NCI-H146 treated with DMSO at 0.1 percent for 48 hours (cell line): ENCODE data around the gene SUSD2.
A peak's percentile ranks its signal among the peaks of the same experiment; 100 is the strongest.
"Not testable (repeated sequence)": the region's sequence is repeated elsewhere in the genome, so short reads cannot be mapped to it uniquely, and the experiment has no call there.

Source experiments
- DNase-seq: peaks from one replicate; lab custom pipeline; 2025; ENCODE audit not compliant: unreplicated experiment; lab: John Stamatoyannopoulos, UW

The SUSD2 gene

DNA sequence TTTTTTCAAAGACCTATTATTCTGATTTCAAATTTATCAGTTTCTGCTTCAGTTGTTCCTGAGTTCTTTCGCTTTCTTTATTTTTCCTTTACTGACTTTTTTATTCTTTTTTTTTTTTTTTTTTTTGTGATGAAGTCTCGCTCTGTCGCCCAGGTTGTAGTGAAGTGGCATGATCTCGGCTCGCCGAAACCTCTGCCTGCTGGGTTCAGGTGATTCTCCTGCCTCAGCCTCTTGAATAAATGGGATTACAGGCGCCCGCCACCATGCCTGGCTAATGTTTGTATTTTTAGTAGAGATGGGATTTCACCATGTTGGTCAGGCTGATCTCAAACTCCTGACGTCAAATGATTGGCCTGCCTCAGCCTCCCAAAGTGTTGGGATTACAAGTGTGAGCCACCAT lies 31.8 kb downstream of the SUSD2 start:
- DNase-seq: not testable (repeated sequence)

DNA sequence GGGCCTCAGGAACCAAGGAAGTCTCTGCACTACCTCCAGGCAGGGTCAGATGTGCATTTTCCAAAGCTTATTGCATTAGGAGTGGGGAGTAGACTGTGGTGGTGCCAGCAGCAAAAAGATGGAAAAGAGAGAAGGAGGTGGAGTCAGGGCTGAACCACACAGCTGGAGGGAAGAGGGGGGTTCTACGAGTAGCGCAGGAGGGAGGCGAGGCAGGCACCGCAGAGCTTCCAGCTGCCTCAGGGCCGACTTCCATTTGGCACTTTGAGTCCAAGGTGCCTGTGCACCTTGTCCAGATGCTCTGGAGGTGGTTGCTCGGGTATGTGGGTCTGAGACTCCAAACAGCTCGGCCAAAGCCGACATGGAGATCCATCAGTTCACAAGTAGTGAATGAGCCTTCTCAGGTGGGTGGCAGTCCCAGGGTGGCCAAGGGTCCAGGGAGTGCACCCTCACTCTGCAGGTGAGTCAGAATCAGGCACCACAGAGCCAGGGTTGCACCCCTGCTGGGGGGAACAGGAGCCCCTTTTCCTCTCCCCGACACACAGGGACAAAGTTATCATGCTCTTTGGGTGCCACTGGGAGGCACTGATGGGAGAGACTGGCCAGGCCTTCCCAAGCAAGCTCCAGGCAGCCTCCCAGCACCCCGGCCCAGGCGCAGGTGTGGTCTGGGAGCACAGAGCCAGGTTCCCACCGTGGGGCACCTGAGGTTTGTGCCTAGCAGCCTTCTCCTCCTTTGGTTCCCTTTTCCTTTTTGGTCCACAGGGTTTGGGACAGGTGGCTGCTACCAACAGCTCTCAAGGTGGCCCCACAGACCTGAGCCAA lies 33.4 kb downstream of the SUSD2 start:
- no peak for DNase-seq

DNA sequence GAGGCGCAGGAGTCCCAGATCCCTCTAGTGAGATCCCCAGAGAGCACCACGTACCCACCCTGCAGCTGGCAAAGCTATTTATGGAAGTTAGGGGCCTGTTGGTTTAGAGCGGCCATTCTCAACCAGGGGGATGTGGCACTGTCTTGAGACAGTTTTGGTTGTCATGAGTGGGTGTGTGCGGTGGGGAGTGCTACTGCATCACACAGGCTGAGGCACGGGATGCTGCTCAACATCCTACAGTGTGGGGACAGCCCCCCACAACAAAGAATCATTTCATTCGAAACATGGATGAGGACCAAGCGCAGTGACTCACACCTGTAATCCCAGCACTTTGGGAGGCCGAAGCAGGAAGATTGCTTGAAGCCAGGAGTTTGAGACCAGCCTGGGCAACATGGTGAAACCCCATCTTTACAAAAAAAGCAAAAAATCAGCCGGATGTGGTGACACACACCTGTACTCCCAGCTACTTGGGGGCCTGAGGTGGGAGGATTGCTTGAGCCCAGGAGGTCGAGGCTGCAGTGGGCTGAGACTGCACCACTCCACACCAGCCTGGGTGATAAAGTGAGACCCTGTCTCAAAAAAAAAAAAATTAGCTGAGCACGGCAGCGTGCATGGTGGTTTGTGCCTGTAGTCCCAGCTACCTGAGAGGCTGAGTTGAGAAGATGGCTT lies 35.4 kb downstream of the SUSD2 start:
- no peak for DNase-seq

DNA sequence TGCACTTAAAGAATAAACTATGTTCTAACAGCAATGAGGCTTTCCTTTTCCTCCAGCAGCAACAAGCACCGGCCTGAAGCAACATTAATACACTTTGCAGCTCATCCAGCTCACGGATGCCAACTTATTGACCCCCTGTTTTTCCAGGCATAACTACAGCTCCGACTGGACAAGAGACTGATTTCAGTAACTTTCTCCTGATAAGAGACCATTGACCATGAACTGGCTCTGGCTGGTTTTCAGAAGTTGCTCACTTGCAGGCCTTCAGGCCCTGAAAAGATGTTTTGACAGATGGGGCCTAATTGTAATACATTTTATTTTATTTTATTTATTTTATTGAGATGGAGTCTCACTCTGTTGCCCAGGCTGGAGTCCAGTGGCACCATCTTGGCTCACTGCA lies 36.1 kb downstream of the SUSD2 start:
- no peak for DNase-seq

DNA sequence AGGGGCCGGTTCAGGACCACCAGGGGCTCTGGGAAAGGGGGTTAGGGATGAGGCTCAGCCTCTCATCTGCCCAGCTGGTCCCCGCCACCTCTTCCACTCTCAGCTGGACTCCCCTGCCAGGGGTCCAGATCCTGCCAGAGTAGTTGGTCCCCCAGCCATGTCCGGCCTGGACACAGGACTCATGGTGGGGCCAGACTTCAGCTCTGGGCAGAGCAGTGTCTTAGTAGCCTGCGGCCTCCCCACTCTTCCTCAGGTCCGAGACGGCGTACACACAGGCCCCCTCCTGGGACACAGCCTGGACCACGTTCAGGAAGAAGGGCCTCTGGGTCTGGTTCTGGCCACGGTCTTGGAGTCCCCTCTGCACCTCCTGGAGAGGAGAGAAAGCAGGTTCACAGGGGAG lies 38.5 kb downstream of the SUSD2 start:
- no peak for DNase-seq

DNA sequence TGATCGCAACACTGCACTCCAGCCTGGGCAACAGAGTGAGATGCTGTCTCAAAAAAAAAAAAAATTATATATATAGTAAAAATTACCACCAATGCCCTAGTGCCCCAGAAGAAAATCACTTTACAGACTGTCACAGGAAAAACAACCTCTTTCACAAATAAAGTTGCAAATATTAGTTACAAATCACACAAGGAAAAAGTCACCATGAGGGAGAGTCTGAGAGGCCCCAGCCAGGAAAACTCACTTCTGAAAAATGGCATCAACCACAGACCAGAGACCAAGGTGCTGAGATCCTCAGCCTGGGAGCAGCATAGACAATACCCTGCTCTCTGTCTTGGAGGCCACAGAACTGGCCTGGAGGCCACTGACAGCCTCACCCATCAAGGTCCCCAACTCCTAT lies 43.2 kb downstream of the SUSD2 start:
- no peak for DNase-seq

DNA sequence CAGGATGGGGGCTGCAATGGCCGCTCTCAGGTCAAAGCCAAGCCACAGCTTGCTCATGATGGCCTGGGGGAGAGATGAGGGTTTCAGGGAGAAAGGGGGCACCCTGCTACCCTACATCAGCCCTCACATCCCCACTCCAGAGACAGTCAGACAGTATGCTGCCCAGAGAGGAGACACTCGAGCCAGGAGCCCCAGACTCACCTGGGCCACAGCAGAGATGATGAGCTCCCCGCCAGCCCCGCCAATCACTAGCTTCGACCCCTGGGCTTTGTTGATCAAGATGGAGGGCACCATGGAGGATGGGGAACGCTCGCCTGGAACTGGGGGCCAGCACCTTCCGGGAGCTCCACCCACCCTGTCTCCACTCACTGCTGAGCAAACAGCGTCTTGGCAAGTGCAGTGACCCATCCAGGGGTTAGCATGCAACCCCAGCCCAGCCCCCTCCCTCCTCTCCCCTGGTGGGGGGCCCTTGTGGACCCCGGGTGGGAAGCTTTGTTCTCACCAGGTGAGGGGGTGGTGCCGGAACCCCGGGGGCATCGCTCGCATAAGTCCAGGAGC lies 43.8 kb downstream of the SUSD2 start:
- no peak for DNase-seq

DNA sequence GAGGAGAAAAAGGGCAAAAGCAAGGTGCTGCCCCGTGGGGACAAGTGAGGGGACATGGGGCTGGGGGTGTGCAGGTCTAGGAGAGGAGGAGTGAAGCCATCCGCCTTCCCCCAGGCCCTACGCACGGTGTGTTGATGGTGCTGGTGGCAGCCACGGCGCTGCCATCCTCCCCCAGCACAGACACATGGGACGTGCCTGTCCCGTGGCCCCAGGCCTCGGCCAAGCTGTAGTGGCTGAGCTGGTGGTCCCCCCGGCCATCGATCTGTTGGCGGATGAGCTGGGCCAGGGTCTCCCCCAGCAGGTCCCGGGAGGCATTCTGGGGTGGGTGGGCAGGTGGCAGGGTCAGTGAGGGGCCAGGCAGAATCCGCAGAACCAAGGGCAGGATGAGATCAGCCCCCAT lies 44.7 kb downstream of the SUSD2 start:
- no peak for DNase-seq

DNA sequence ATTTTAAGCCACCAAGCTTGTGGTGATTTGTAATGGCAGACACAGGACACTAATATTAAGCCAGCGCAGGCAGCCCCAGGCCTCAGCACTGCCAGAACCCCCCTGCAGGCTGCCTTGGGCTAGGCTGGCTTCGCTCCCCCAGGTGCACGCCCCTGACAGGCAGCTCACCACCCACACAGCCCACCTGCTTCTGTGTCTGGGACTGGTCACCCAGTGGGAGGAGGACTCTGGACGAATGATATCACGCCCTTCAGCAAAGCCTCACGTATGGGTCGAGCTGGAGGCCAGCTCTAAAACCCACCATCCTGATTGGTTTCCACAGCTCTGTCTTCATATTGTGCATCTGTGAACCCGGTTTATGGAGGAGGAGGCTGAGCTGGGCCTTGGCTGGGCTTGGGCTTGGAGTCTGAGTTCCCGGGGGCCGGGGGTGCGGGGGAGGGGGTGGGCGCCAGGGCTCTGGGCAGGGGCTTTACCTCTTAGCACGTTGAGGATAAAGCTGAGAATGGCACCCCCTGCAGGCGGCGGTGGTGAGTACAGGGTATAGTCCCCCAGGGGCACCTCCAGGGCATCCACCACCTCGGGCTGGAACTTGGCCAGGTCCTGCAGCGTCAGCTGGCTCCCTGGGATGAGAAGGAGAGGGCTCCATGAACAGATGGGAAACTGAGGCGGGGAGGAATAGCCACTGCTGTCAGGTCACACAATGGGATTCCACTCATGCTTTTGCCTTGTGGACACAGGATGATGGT lies 49.8 kb downstream of the SUSD2 start:
- peak; percentile 9 for DNase-seq

DNA sequence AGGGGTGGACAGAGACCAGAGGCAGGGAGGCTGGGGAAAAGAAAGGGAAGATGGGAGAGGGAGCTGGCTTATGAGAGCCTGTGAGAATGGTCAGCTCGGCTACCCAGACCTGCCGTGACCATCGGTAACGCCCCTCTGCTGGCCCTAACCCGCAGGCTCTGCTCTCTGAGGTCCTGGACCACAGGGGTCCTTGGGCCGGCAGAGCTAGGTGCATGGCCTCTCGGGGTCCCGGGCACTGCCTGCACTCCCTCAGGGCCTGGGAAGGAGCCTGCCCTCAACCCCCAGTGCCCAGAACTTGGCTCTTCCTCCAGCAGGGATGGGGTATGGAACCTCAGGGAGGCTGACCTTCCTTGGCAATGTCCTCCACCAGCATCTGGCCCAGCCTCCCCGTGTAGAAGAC lies 50.4 kb downstream of the SUSD2 start:
- DNase-seq: no peak

DNA sequence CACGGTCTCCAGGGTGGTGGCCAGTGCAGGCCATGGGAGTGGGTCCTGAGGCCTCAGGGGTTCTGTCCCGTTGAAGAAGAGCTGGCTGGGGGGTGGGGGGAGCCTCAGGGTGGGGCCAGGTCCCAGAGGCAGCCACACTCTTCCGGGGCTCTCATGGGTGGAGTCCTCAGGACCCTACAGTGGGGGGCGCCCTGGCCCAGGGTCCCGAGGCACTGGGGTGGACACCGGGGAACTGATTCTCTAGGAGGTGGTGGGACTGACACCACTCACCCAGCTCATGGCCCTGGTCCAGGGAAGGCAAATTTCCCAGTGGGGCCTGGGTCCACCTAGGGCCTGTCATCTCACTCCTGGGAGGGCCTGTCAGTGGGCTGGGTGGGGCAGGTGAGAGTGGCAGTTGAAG lies 50.8 kb downstream of the SUSD2 start:
- DNase-seq: no peak

DNA sequence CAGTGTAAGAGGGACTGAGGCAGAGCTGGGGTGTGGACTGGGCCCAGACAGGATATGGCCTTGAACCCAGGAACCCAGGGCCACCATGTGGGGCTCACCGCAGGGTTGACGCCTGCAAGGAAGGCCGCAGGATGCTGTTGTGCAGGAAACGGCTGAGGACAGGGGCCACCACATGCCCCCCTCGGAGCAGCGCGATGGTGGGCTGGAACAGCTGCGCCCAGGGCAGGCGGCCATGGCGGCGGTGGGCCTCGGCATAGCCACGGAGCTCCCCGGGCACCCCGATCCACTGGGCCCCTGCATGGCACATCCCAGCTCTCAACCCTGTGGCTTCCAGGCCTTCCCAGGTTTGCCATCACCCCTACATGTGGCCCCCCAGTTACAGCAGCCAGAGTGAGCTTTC lies 51.4 kb downstream of the SUSD2 start:
- no peak for DNase-seq

DNA sequence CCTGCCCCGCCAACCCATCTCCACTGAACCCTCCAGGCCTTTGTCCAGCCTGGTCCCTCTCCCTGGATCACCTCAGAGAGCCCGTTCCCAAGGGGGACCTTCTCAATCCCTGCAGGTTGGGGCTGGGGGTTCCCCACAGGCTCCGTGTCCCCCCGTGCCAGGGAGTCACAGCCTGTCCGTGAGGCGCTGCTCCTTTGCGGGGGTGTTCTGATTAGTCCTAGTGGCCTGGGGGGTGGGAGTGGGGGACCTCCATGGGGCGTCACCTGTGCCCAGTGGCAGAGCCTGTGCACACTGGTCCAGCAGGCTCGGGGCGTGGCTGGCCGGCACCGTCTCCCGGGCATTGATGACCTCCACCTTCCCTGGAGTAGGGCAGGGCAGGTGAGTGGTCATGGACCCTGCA lies 51.9 kb downstream of the SUSD2 start:
- DNase-seq: no peak

DNA sequence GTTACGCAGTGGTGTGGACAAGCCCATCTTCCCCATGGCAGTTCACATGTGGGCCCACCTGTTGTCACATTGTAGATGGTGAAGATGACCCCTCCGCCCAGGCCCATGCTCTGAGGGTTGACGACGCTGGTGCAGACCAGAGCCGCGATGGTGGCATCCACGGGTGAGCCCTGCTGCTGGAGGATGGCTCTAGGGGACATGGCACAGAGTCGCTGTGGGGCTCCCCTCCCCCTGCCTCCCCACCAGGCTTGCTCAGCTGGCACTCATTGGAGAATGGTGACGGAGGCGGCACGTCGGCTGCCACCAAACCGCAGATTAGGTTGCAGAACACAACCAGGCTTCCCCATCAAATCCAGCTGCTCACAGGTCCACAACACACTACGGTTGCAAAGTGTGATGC lies 52.5 kb downstream of the SUSD2 start:
- DNase-seq: no peak

DNA sequence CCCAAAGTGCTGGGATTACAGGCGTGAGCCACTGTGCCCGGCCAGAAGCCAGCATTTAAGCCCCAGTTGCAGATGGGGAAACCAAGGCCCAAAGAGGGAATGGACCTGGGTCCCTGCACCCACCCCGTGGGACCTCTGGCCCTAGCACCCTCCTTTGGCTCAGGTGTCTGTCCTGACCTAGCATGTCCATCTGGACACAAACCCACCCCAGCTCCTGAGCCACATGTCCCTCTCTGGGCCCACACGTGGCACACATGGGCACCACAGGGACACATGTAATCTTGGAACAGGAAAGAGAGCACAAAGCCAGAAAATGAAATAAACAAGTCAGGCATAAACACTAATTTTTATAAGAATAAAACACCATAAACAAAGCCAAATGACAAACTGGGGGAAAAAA lies 54.0 kb downstream of the SUSD2 start:
- no peak for DNase-seq

DNA sequence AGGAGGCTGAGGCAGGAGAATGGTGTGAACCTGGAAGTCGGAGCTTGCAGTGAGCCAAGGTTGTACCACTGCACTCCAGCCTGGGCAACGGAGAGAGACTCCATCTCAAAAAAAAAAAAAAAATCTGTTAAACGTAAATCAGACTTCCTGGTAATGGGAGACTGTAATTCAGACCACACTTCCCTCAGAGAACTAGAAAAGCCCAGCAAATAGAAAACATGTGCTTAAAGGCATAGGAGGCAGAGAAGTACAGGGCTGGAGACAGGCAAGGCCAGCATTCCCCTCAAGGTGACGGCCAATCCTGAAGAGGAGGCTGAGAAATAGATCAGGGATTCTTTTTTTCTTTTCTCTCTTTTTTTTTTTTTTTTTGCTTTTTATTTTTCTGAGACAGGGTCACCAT lies 55.4 kb downstream of the SUSD2 start:
- no peak for DNase-seq

DNA sequence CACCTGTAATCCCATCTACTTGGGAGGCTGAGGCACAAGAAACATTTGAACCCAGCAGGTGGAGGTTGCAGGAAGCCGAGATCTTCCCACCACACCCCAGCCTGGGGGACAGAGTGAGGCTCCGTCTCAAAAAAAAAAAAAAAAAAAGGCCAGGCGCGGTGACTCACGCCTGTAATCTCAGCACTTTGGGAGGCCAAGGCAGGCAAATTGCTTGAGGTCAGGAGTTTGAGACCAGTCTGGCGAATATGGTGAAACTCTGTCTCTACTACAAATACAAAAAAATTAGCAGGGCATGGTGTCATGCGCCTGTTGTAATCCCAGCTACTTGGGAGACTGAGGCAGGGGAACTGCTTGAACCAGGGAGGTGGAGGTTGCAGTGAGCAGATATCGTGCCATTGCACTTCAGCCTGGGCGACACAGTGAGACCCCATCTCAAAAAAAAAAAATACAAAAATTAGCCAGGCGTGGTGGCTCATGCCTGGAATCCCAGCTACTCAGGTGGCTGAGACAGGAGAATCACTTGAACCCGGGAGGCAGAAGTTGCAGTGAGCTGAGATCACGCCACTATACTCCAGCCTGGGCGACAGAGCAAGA lies 56.9 kb downstream of the SUSD2 start:
- DNase-seq: not testable (repeated sequence)
